ENCODE data around the gene ADA. TPM values are rescaled to one million over a fixed set of nuclear protein-coding genes. Genes with fewer than 3 reads are reported as not detected.

ADA gene
- total RNA-seq, 4 donors from 2014 or later, result 7.6 to 14.5 (median 10.4) TPM

DNA sequence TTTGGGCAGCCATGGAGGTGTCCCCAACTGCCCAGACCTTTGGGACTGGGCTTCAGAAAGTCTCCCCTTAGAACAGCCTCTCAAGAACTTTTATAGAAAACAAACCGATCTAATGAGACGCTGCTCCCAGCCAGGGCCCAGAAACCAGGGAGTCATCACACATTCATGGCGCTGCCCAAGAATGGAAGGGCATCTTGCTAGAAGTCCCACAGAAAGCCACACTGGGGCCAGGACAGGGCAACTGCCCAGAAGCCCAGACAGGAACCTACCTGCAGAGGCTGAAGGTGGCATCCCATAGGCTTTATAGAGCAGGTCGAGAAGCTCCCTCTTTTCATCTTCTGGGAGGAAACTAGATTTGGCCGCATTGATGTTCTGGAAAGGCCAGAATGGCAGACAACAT, 31.5 kb downstream of the ADA start:
- 100% methylated on average over 1 of the region's 5 CpGs; no CpG with 5 or more reads in 1 of the 2 donors for WGBS, 2 donors (ENCODE audit: low coverage in 1 of 2)
- TF ChIP-seq EP300 (IDR thresholded peaks at IDR 0.05) (no peak), POLR2AphosphoS5 (IDR thresholded peaks at IDR 0.05) (no peak), CTCF (IDR thresholded peaks at IDR 0.05) (no peak), POLR2A (IDR thresholded peaks at IDR 0.05) (no peak)
- no peaks in the 10 kb centered on the region for H3K27me3 ChIP-seq
- peaks cover 2 to 24% (median 22%) of the 10 kb centered on the region in 3 donors for H3K4me1 ChIP-seq
- H3K9me3 ChIP-seq, result no peaks in the 10 kb centered on the region
- H3K36me3 ChIP-seq, result peaks cover 0 to 93% of the 10 kb centered on the region in 2 donors
- no peak overlapping the region for H3K4me3 ChIP-seq
- H3K27ac ChIP-seq, result no peak overlapping the region
- no peak for ATAC-seq

- H3K9me3 ChIP-seq, result no peaks in the 10 kb centered on the region
- H3K4me3 ChIP-seq, result no peak overlapping the region
- TF ChIP-seq CTCF (IDR thresholded peaks at IDR 0.05) (no peak), POLR2A (IDR thresholded peaks at IDR 0.05) (no peak), EP300 (IDR thresholded peaks at IDR 0.05) (no peak), POLR2AphosphoS5 (IDR thresholded peaks at IDR 0.05) (peak; percentile 4)
- WGBS, 2 donors (ENCODE audit: low coverage in 1 of 2), result no CpG with 5 or more reads among the region's 7 CpGs
- peaks cover 0 to 98% of the 10 kb centered on the region in 2 donors for H3K36me3 ChIP-seq
- H3K27ac ChIP-seq, result peak overlapping the region in 1 of 4 donors; percentile 23
- no peak for ATAC-seq
- peaks cover 5 to 32% (median 29%) of the 10 kb centered on the region in 3 donors for H3K4me1 ChIP-seq
- no peaks in the 10 kb centered on the region for H3K27me3 ChIP-seq
Measured at GRCh38 chr20:44619294-44619693, 32.2 kb downstream of the ADA start.

- TF ChIP-seq EP300 (IDR thresholded peaks at IDR 0.05) (no peak), POLR2A (IDR thresholded peaks at IDR 0.05) (no peak), POLR2AphosphoS5 (IDR thresholded peaks at IDR 0.05) (no peak), CTCF (IDR thresholded peaks at IDR 0.05) (no peak)
- Histone ChIP-seq H3K9me3 (no peaks in the 10 kb centered on the region), H3K27me3 (no peaks in the 10 kb centered on the region), H3K4me3 (no peak overlapping the region), H3K4me1 (peaks cover 5 to 41% (median 29%) of the 10 kb centered on the region in 3 donors), H3K36me3 (peaks cover 0 to 100% of the 10 kb centered on the region in 2 donors), H3K27ac (peak overlapping the region in 3 of 4 donors; percentile 14 to 24 (median 16))
- WGBS, 2 donors (ENCODE audit: low coverage in 1 of 2), result 90 to 92% methylated on average over 4 to 11 of the region's 14 CpGs
- ATAC-seq, result no peak
Measured at GRCh38 chr20:44618318-44618731, 33.2 kb downstream of the ADA start.

- no CpG with 5 or more reads among the region's 14 CpGs for WGBS, 2 donors (ENCODE audit: low coverage in 1 of 2)
- no peaks in the 10 kb centered on the region for H3K27me3 ChIP-seq
- peak; percentile 53 for ATAC-seq
- TF ChIP-seq EP300 (IDR thresholded peaks at IDR 0.05) (no peak), POLR2A (IDR thresholded peaks at IDR 0.05) (no peak), CTCF (IDR thresholded peaks at IDR 0.05) (no peak), POLR2AphosphoS5 (IDR thresholded peaks at IDR 0.05) (no peak)
- H3K9me3 ChIP-seq, result no peaks in the 10 kb centered on the region
- H3K27ac ChIP-seq, result peak overlapping the region in 3 of 4 donors; percentile 81 to 90 (median 85)
- H3K4me1 ChIP-seq, result peaks cover 5 to 53% (median 29%) of the 10 kb centered on the region in 3 donors
- peaks cover 0 to 87% of the 10 kb centered on the region in 2 donors for H3K36me3 ChIP-seq
- H3K4me3 ChIP-seq, result no peak overlapping the region
Measured at GRCh38 chr20:44616604-44616964, 34.9 kb downstream of the ADA start.

- H3K4me1 ChIP-seq, result peaks cover 5 to 58% (median 29%) of the 10 kb centered on the region in 3 donors
- H3K9me3 ChIP-seq, result no peaks in the 10 kb centered on the region
- no peaks in the 10 kb centered on the region for H3K27me3 ChIP-seq
- no peak for ATAC-seq
- peak overlapping the region in 3 of 4 donors; percentile 81 to 90 (median 85) for H3K27ac ChIP-seq
- 67 to 80% methylated on average over 1 to 8 of the region's 14 CpGs for WGBS, 2 donors (ENCODE audit: low coverage in 1 of 2)
- H3K4me3 ChIP-seq, result no peak overlapping the region
- TF ChIP-seq POLR2AphosphoS5 (IDR thresholded peaks at IDR 0.05), result no peak
- TF ChIP-seq CTCF (IDR thresholded peaks at IDR 0.05), result no peak
- TF ChIP-seq POLR2A (IDR thresholded peaks at IDR 0.05), result no peak
- no peak for TF ChIP-seq EP300 (IDR thresholded peaks at IDR 0.05)
- peaks cover 0 to 82% of the 10 kb centered on the region in 2 donors for H3K36me3 ChIP-seq
Measured at GRCh38 chr20:44615876-44616603, 35.5 kb downstream of the ADA start.
